ENCODE results near the gene COPG2. TPM values are rescaled to one million over a fixed set of nuclear protein-coding genes. Genes with fewer than 3 reads are reported as not detected.
A peak's percentile ranks its signal among the peaks of the same experiment; 100 is the strongest.

The COPG2 gene
- total and polyA plus RNA-seq, 2 donors (not counting 3 experiments of a cell fraction or from before 2014, with no cell fraction given): 9.4 to 11.6 TPM

DNA sequence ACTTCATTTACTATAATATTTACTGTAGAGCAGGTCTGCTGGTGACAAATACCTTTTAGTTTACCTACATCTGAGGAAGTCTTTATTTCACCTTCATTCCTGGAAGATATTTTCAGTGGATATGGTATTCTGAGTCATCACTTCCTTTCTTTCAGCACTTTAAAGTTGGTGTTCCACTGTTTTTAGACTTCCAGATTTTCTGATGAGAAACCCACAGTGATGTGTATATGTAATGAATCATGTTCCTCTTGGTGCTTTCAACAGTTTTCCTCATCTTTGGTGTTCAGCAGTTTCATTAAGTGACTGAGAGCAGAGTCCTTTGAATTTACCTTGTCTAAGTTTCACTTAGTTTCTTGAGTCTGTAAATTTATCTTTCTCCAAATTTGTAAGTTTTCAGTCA is 36.4 kb downstream of the COPG2 start:
- TF ChIP-seq POLR2AphosphoS5 (IDR thresholded peaks at IDR 0.05; ENCODE audit: insufficient read depth, low read depth, low read length) (no peak), EZH2 (IDR thresholded peaks at IDR 0.05; ENCODE audit: borderline replicate concordance, low read depth, low read length, severe bottlenecking) (no peak), GATA2 (IDR thresholded peaks at IDR 0.05; ENCODE audit: insufficient read depth, insufficient read length, low read depth, low read length) (no peak), JUN (IDR thresholded peaks at IDR 0.05; ENCODE audit: borderline replicate concordance, insufficient read depth, insufficient read length, low read depth) (peak; percentile 58), POLR2A (IDR thresholded peaks at IDR 0.05; ENCODE audit: low read depth, low read length) (no peak), MYC (IDR thresholded peaks at IDR 0.05; ENCODE audit: low read depth, low read length) (no peak), FOS (IDR thresholded peaks at IDR 0.05; ENCODE audit: borderline replicate concordance, insufficient read depth, low read length) (peak; percentile 72)
- TF ChIP-seq, protein P1, sequence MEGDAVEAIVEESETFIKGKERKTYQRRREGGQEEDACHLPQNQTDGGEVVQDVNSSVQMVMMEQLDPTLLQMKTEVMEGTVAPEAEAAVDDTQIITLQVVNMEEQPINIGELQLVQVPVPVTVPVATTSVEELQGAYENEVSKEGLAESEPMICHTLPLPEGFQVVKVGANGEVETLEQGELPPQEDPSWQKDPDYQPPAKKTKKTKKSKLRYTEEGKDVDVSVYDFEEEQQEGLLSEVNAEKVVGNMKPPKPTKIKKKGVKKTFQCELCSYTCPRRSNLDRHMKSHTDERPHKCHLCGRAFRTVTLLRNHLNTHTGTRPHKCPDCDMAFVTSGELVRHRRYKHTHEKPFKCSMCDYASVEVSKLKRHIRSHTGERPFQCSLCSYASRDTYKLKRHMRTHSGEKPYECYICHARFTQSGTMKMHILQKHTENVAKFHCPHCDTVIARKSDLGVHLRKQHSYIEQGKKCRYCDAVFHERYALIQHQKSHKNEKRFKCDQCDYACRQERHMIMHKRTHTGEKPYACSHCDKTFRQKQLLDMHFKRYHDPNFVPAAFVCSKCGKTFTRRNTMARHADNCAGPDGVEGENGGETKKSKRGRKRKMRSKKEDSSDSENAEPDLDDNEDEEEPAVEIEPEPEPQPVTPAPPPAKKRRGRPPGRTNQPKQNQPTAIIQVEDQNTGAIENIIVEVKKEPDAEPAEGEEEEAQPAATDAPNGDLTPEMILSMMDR (IDR thresholded peaks at IDR 0.05; ENCODE audit: extremely low read depth in 1 of 2, insufficient read depth in 1 of 2, low read depth in 1 of 2, low read length in 2 of 2): no peak
- TF ChIP-seq, protein P2, sequence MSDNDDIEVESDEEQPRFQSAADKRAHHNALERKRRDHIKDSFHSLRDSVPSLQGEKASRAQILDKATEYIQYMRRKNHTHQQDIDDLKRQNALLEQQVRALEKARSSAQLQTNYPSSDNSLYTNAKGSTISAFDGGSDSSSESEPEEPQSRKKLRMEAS (IDR thresholded peaks at IDR 0.05; ENCODE audit: insufficient read depth, insufficient read length): no peak
- FAIRE-seq (peak; percentile 89), DNase-seq (ENCODE audit: low read depth, low spot score) (peak; percentile 49)
- peaks cover 8% of the 10 kb centered on the region for H3K4me1 ChIP-seq (ENCODE audit: control insufficient read depth, extremely low read depth, insufficient read depth, low read length)
- no peak overlapping the region for H3K27ac ChIP-seq (ENCODE audit: insufficient read depth, low read depth, low read length)
- H3K4me3 ChIP-seq (replicated peaks in 1 of 3; ENCODE audit: insufficient read depth in 1 of 3, low read depth in 1 of 3, low read length in 3 of 3): no peak overlapping the region
- intact Hi-C loops (cut with micrococcal nuclease): no loop called here
- H3K79me2 ChIP-seq (ENCODE audit: control insufficient read depth, insufficient read depth, low read length): no peaks in the 10 kb centered on the region
- H3K9me1 ChIP-seq (replicated peaks; ENCODE audit: control insufficient read depth, extremely low read depth, insufficient read depth, low read length): no peaks in the 10 kb centered on the region
- H3K36me3 ChIP-seq (ENCODE audit: control insufficient read depth in 2 of 2, extremely low read depth in 1 of 2, insufficient read depth in 2 of 2, low read length in 2 of 2): no peaks in the 10 kb centered on the region
- H3K4me2 ChIP-seq (ENCODE audit: insufficient read depth, low read length): no peak overlapping the region
- POLR2A ChIA-PET: no interaction called here
- dilution Hi-C loops (cut with MboI; ENCODE audit: extremely low pct_ligation_motif_present, low sequenced_read_pairs): no loop called here
- H4K20me1 ChIP-seq (replicated peaks; ENCODE audit: control insufficient read depth, extremely low read depth, insufficient read depth, low read length): no peaks in the 10 kb centered on the region
- BruUV-seq (replicated peaks): no TSS peak
- no peaks in the 10 kb centered on the region for H3K9me3 ChIP-seq (replicated peaks; ENCODE audit: control insufficient read depth, insufficient read depth, low read length)
- H3K9ac ChIP-seq (replicated peaks; ENCODE audit: extremely low read depth, insufficient read depth, low read length): no peak overlapping the region
- CTCF ChIA-PET: no interaction called here
- no peak overlapping the region for H2AFZ ChIP-seq (ENCODE audit: low read depth, low read length)
- no peaks in the 10 kb centered on the region for H3K27me3 ChIP-seq (ENCODE audit: control insufficient read depth in 2 of 2, insufficient read depth in 2 of 2, low read length in 2 of 2)
